Kidney (tissue), 14 donors: ENCODE measurements around the gene OR52E4. TPM values are rescaled to one million over a fixed set of nuclear protein-coding genes. Genes with fewer than 3 reads are reported as not detected.
A peak's percentile ranks its signal among the peaks of the same experiment; 100 is the strongest.

Experiments used
- DNase-seq, 5 donors: peaks; one replicate each; pipeline ENCODE4 v3.0.0-alpha.2; 2013 to 2020
- FAIRE-seq: peaks from 2 replicates; lab custom pipeline; 2012; peaks lifted over from hg19 to GRCh38; lab: Jason Lieb, UNC
- H3K27ac ChIP-seq, 2 donors: one replicate each; pipeline ENCODE4 v1.7.0; 2013; ENCODE audit warnings: low read depth in 2 of 2, low read length in 2 of 2, inconsistent platforms in 1 of 2
- H3K27me3 ChIP-seq: one replicate; pipeline ENCODE4 v1.7.1; 2013; ENCODE audit warnings: low read length, inconsistent platforms; ENCODE audit not compliant: control insufficient read depth, insufficient read depth
- H3K36me3 ChIP-seq, 3 donors: one replicate each; pipeline versions ENCODE4 v1.7.0 to v1.7.1; 2013; ENCODE audit warnings: low read length in 3 of 3, control low read depth in 1 of 3, inconsistent platforms in 1 of 3; ENCODE audit not compliant: insufficient read depth in 3 of 3, control insufficient read depth in 2 of 3
- H3K4me1 ChIP-seq, 3 donors: one replicate each; pipeline versions ENCODE4 v1.7.0 to v1.7.1; 2013; ENCODE audit warnings: low read length in 3 of 3, inconsistent platforms in 1 of 3, low read depth in 1 of 3; ENCODE audit not compliant: control insufficient read depth in 2 of 3, insufficient read depth in 2 of 3
- H3K4me3 ChIP-seq, 3 donors: one replicate each; pipeline versions ENCODE4 v1.7.0 to v1.8.1; 2013; ENCODE audit warnings: low read length in 3 of 3, control low read depth in 1 of 3, inconsistent platforms in 1 of 3
- H3K9ac ChIP-seq, 3 donors: one replicate each; pipeline versions ENCODE4 v1.7.0 to v1.7.1; 2013; ENCODE audit warnings: low read length in 3 of 3, control low read depth in 1 of 3, inconsistent platforms in 1 of 3
- H3K9me3 ChIP-seq, 3 donors: one replicate each; pipeline versions ENCODE4 v1.7.0 to v1.7.1; 2013; ENCODE audit warnings: low read length in 3 of 3, control low read depth in 1 of 3, inconsistent platforms in 1 of 3; ENCODE audit not compliant: control insufficient read depth in 2 of 3, insufficient read depth in 1 of 3
- CTCF ChIP-seq: IDR thresholded peaks from 3 replicates; pipeline ENCODE4 v1.5.1; 2012; ENCODE audit warnings: mild to moderate bottlenecking, moderate library complexity, borderline replicate concordance; ENCODE audit not compliant: insufficient read depth; ENCODE audit errors: extremely low read depth
- intact Hi-C: fragments of 100-400 bp; cut with DNase I; formaldehyde crosslinking; loops from one replicate; pipeline ENCODE4 v1.11.1; 2022
- polyA plus RNA-seq: library from polyadenylated mRNA; stranded (reverse); fragments of 350-450 nt; fragmentation: Illumina TruSeq; extraction: RNeasy Lipid Tissue Mini Kit (QIAGEN cat#74804); gene quantifications from one replicate; pipeline ENCODE4 v1.2.3, GENCODE V29; 2014; ENCODE audit warnings: low read depth, low replicate concordance; ENCODE audit not compliant: insufficient read depth
- total RNA-seq: library from RNA; stranded (reverse); fragmentation: NEBNext Ultra II Directional; extraction: Animal tissue kit (Norgen Biotek cat#: 25700); gene quantifications from one replicate; pipeline ENCODE4 v1.2.1, GENCODE V29; 2021
- donor health status: control.
- donor health status: control.
- donor health status: control.
- donor health status: control.
- donor health status: control.
- donor health status: DM: yes; HTN: yes; CAD: no.
- donor health status: Normal renal cell carcinoma (clear cell type).

Gene OR52E4
- total and polyA plus RNA-seq, 2 donors from 2014 or later: not detected

GRCh38 chr11:5928271-5928670 is 47.8 kb downstream of the OR52E4 start:
- Histone ChIP-seq H3K36me3 (no peaks in the 10 kb centered on the region), H3K27ac (no peak overlapping the region), H3K27me3 (no peaks in the 10 kb centered on the region), H3K4me1 (no peaks in the 10 kb centered on the region), H3K9ac (no peak overlapping the region), H3K9me3 (peaks cover 0 to 8% (median 0%) of the 10 kb centered on the region in 3 donors), H3K4me3 (no peak overlapping the region)
- intact Hi-C loops: no loop called here
- TF ChIP-seq CTCF: no peak
- FAIRE-seq (no peak), DNase-seq (no peak)

GRCh38 chr11:5928811-5929210 is 48.4 kb downstream of the OR52E4 start:
- Histone ChIP-seq H3K9me3 (peaks cover 0 to 7% (median 0%) of the 10 kb centered on the region in 3 donors), H3K4me1 (no peaks in the 10 kb centered on the region), H3K4me3 (no peak overlapping the region), H3K27me3 (no peaks in the 10 kb centered on the region), H3K9ac (no peak overlapping the region), H3K36me3 (no peaks in the 10 kb centered on the region), H3K27ac (no peak overlapping the region)
- intact Hi-C loops: no loop called here
- no peak for DNase-seq
- TF ChIP-seq CTCF: no peak
- FAIRE-seq: no peak

GRCh38 chr11:5929571-5930368 is 49.3 kb downstream of the OR52E4 start:
- no peak overlapping the region for H3K4me3 ChIP-seq
- intact Hi-C loops: no loop called here
- H3K9ac ChIP-seq: no peak overlapping the region
- H3K27me3 ChIP-seq: no peaks in the 10 kb centered on the region
- peak in 1 of 5 donors; percentile 53 for DNase-seq
- H3K4me1 ChIP-seq: no peaks in the 10 kb centered on the region
- H3K36me3 ChIP-seq: no peaks in the 10 kb centered on the region
- FAIRE-seq: no peak
- TF ChIP-seq CTCF: no peak
- H3K27ac ChIP-seq: no peak overlapping the region
- H3K9me3 ChIP-seq: peaks cover 0 to 4% (median 0%) of the 10 kb centered on the region in 3 donors
